ENCODE measurements around the gene TRIM47.
A peak's percentile ranks its signal among the peaks of the same experiment; 100 is the strongest.
"Not testable (repeated sequence)": the region's sequence is repeated elsewhere in the genome, so short reads cannot be mapped to it uniquely, and the experiment has no call there.

TRIM47 gene

GRCh38 chr17:75865404-75866188, 12.8 kb downstream of the TRIM47 start:
- DNase-seq: not testable (repeated sequence)

GRCh38 chr17:75864887-75865286, 13.5 kb downstream of the TRIM47 start:
- not testable (repeated sequence) for DNase-seq

GRCh38 chr17:75864448-75864871, 13.9 kb downstream of the TRIM47 start:
- DNase-seq: peak; percentile 37

GRCh38 chr17:75861927-75862317, 16.5 kb downstream of the TRIM47 start:
- no peak for DNase-seq

GRCh38 chr17:75859358-75859757, 19.0 kb downstream of the TRIM47 start:
- not testable (repeated sequence) for DNase-seq

- DNase-seq: no peak
Measured at GRCh38 chr17:75856062-75856756, 22.2 kb downstream of the TRIM47 start.

- peak; percentile 99 for DNase-seq
Measured at GRCh38 chr17:75855310-75856061, 22.9 kb downstream of the TRIM47 start, which contains the start of gene WBP2. Gene WBP2, minus strand, starts transcription at chr17:75855335. Its CDS starts 38 bp downstream, at chr17:75855297.

- DNase-seq: no peak
Measured at GRCh38 chr17:75854881-75855309, 23.5 kb downstream of the TRIM47 start.

- no peak for DNase-seq
Measured at GRCh38 chr17:75854101-75854748, 24.2 kb downstream of the TRIM47 start.

- no peak for DNase-seq
Measured at GRCh38 chr17:75853433-75853832, 24.9 kb downstream of the TRIM47 start.

- DNase-seq: not testable (repeated sequence)
Measured at GRCh38 chr17:75851693-75851991, 26.7 kb downstream of the TRIM47 start.

GRCh38 chr17:75850928-75851692, 27.3 kb downstream of the TRIM47 start:
- no peak for DNase-seq

- no peak for DNase-seq
Measured at GRCh38 chr17:75849724-75850123, 28.7 kb downstream of the TRIM47 start.

GRCh38 chr17:75849279-75849646, 29.1 kb downstream of the TRIM47 start:
- no peak for DNase-seq

GRCh38 chr17:75848523-75849278, 29.7 kb downstream of the TRIM47 start:
- peak; percentile 87 for DNase-seq

- DNase-seq: no peak
Measured at GRCh38 chr17:75847614-75848522, 30.5 kb downstream of the TRIM47 start.

GRCh38 chr17:75846692-75847613, 31.4 kb downstream of the TRIM47 start:
- no peak for DNase-seq

- no peak for DNase-seq
Measured at GRCh38 chr17:75845933-75846691, 32.3 kb downstream of the TRIM47 start.
